ENCODE results near the gene NMRK1.

- TF ChIP-seq CTCF (IDR thresholded peaks at IDR 0.05) (no peak), POLR2A (IDR thresholded peaks at IDR 0.05) (no peak)
Measured at GRCh38 chr9:75071530-75072122, 16.3 kb downstream of the NMRK1 start.

Data from uterus (tissue), 2 donors.